Measurements from ENCODE around the gene SLC43A2. TPM values are rescaled to one million over a fixed set of nuclear protein-coding genes. Genes with fewer than 3 reads are reported as not detected.

SLC43A2 gene
- total RNA-seq, 2 experiments from 2014 or later: 0.55 to 1.3 TPM

DNA sequence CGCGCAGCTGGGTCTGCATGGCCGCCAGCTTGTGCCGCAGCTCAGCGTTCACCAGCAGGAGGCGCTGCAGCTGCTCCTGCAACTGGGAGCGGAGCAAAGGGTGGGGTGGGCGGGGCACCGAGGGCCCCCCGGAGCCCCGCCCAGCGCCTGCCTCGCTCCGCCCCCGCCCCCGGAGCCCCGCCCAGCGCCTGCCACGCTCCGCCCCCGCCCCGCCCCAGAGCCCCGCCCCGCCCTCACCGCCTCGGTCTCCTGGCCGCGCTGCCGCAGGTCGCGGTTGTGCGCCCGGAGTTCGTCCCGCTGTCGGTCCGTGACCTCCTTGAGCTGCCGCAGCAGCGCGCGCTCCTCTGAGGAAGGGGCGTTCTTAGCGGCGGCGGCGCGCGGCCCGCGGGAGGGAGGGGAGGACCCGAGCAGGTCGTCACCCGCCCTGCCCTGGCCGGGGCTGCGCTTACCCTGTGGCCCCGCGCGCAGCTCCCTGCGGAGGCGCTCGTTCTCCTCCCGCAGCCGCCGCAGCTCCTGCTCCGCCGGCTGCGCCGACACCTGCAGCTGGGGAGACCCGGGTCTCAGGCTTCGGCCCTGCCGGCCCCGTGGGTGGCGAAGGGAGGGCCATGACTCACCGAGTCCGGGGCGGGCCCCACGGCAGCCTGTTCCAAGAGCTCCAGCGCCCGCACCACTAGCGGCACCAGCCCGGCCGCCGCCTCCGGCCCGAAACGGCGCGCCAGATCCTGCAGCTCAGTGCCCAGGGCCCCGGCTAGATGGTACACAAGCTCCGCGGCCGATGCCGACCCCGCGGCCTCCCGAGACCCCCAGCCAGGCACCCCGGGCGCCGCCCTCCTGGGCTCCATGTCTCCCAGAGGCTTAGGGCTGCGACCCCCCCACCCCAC is 20.6 kb upstream of the SLC43A2 start:
- Mint-ChIP-seq H3K27ac (peak overlapping the region; percentile 28), H3K27me3 (no peaks in the 10 kb centered on the region), H3K9me3 (ENCODE audit: low read depth) (no peaks in the 10 kb centered on the region), H3K4me3 (peak overlapping the region; percentile 44), H3K4me1 (peaks cover 19% of the 10 kb centered on the region), H3K36me3 (peaks cover 24% of the 10 kb centered on the region)
- ATAC-seq (peak; percentile 81), DNase-seq (peak; percentile 96)
- CTCF ChIA-PET: interaction anchor here (0.5 to 3.8 kb wide), 34 partner anchors 10 to 406 kb away, joined by 3 to 25 read pairs (median 5); partner anchors contain the start of genes DPH1, HIC1, INPP5K and PRPF8

DNA sequence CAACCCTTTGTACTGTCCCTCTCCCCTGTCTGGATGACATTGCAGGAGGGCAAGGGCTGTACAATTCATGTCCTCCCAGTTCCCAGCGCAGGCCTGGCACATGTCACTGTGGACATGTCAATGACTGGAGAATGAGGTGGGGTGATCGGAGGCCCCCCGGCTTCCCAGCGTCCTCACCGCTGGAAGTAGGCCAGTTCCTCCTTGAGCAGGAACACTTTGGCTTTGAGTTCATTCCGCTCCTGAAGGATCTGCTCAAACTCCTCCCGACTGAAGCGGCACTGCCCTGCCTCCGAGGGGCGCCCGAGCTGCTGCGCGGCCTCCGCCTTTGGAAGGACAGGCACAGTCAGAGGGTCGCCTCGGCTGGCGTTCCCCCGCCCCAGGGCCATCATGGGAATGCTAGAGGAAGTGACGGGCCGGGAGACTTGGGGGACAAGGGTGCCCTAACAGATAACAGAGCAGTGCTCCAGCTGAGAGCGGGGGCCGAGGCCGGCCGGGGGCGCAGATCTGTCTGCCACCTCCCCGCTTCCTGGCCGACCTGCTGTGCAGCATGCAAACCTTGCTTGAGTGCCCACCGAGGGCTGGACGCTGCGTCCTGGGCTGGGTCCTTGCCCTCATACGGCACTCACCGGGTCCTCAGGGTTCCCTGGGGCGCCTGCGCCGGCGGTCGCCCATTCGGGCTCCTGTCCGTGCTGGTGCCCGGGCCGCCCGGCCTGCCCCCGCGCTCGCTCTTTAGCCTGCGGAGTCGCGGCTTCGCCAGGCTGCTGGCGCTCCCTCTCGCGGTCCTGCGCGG is 19.7 kb upstream of the SLC43A2 start:
- peak; percentile 56 for DNase-seq
- Mint-ChIP-seq H3K9me3 (ENCODE audit: low read depth) (no peaks in the 10 kb centered on the region), H3K36me3 (peaks cover 16% of the 10 kb centered on the region), H3K27ac (no peak overlapping the region), H3K27me3 (no peaks in the 10 kb centered on the region), H3K4me3 (peak overlapping the region; percentile 44), H3K4me1 (peaks cover 23% of the 10 kb centered on the region)
- ATAC-seq: no peak
- CTCF ChIA-PET: interaction anchor here (0.9 to 3.8 kb wide), 29 partner anchors 9 to 388 kb away, joined by 3 to 25 read pairs (median 5); partner anchors contain the start of genes DPH1, INPP5K, PRPF8 and RTN4RL1

DNA sequence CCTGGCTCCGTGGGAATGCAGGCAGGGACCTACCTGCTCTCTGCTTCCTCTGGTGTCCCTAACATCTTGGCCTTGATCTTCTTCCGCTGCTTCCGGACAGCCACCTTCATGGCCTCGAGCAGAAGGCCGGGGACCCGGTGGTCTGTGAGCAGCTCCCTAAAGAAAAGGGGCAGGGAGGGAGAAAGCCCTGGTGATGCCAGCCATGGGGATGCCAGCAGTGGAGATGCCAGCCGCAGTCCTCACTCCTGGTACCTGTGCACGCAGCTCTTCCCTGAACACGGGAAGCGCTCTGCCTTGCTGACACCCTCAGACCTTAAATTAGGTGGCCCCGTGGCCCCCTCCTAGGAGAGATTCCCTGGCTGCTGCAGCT is 19.2 kb upstream of the SLC43A2 start:
- no peak for ATAC-seq
- DNase-seq: no peak
- Mint-ChIP-seq H3K9me3 (ENCODE audit: low read depth) (no peaks in the 10 kb centered on the region), H3K27me3 (no peaks in the 10 kb centered on the region), H3K4me3 (peak overlapping the region; percentile 44), H3K4me1 (peaks cover 23% of the 10 kb centered on the region), H3K27ac (no peak overlapping the region), H3K36me3 (peaks cover 12% of the 10 kb centered on the region)
- CTCF ChIA-PET: interaction anchor here (0.6 to 3.8 kb wide), 14 partner anchors 9 to 383 kb away, joined by 3 to 25 read pairs (median 6); partner anchors contain the start of genes DPH1, INPP5K, PRPF8 and SLC43A2

DNA sequence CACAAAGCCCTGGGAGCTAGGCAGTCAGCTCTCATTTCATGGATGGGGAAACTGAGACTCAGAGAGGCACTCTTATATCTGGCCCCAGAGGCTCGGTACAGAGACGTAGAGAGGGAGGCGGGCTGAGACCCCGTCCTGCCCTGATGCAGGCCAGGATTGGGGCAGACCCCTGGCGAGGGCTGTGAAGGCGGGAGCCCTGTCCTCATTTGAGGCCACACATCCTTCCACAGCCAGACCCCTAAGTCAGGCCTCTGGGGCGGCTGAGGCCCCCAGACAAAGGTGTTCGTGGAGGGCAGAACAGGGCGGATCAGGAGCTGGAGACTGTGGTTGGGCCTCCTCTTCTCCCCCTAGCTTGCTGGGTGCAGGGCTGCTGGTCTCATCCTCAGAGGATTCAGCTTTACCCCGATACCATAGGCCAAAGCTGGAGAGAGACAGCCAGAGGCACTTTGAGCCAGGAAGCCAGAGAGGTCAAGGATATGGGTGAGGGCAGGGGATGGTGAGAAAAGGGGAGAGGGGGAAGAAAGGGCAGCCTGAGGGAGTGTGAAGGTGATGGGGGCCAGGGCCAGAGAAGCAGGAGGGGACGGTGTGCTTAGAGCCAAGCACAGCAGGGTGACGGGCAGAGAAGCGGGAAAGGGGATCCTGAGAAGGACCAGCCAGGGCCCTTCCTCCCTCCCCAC is 17.7 kb upstream of the SLC43A2 start:
- no peak for ATAC-seq
- Mint-ChIP-seq H3K9me3 (ENCODE audit: low read depth) (no peaks in the 10 kb centered on the region), H3K27me3 (no peaks in the 10 kb centered on the region), H3K36me3 (peaks cover 1% of the 10 kb centered on the region), H3K4me1 (peaks cover 23% of the 10 kb centered on the region), H3K27ac (no peak overlapping the region), H3K4me3 (no peak overlapping the region)
- no peak for DNase-seq
- CTCF ChIA-PET: interaction anchor here (1.5 to 3.8 kb wide), 3 partner anchors 16 to 71 kb away, joined by 5 to 25 read pairs (median 17); partner anchors contain the start of gene SLC43A2

DNA sequence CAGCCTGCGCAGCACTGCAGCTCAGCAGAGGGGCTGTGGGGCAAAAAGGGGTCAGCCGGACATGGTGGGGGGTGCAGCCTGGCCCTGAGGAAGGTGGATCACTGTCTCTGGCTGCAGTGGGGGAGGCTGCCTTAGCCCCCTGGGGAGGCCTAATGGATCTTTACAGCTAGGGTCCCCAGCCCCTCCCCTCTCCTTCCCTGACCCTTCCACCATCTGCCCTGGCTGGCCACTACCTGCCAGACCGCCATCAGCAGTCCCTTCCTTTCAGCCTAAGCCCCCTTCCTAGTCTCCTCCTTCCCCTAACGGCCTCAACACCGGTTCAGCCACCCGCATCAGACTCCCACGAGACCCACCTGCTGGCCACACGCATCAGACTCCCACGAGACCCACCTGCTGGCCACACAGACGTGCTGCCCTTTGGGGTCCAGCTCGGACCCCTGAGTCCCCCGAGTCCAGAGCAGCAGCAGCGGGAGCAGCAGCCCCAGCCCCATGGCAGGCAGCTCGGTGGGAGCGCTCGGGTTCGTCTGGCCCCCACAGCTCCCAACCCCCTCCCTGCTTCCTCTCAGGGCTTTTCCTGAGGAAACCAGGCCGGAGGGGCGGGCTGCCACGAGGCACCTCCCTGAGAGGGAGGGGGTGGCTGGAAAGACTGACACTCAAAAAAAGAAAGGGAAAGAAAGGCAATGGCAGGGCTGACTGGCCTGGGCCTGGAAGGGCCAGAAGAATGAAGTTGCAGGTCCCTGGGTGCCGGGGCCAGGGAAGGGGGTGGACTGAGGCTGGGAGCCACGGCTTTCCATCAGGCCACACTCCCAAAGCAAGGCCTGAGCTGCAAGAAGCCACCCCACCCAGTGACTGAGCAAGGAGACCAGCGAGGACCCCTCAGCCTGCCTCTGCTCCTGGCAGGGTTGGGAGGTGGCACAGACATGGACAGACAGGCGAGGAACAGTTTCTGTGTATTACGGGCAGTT is 16.9 kb upstream of the SLC43A2 start, which contains the start of gene SCARF1:
TSS of gene SCARF1 (minus strand) at position 526 of the 965 bp plus-strand sequence. CDS start at position 491, 35 bp downstream.
- Mint-ChIP-seq H3K4me3 (peak within 1 kb of the TSS; percentile 72), H3K9me3 (ENCODE audit: low read depth) (no peaks in the 10 kb centered on the region), H3K27me3 (no peaks in the 10 kb centered on the region), H3K4me1 (peaks cover 23% of the 10 kb centered on the region), H3K36me3 (no peaks in the 10 kb centered on the region), H3K27ac (peak within 1 kb of the TSS; percentile 74)
- ATAC-seq (no peak), DNase-seq (no peak)
- CTCF ChIA-PET: interaction anchor here (1.2 to 3.2 kb wide), 3 partner anchors 16 to 71 kb away, joined by 3 to 17 read pairs (median 5); no protein-coding TSS in a partner anchor

DNA sequence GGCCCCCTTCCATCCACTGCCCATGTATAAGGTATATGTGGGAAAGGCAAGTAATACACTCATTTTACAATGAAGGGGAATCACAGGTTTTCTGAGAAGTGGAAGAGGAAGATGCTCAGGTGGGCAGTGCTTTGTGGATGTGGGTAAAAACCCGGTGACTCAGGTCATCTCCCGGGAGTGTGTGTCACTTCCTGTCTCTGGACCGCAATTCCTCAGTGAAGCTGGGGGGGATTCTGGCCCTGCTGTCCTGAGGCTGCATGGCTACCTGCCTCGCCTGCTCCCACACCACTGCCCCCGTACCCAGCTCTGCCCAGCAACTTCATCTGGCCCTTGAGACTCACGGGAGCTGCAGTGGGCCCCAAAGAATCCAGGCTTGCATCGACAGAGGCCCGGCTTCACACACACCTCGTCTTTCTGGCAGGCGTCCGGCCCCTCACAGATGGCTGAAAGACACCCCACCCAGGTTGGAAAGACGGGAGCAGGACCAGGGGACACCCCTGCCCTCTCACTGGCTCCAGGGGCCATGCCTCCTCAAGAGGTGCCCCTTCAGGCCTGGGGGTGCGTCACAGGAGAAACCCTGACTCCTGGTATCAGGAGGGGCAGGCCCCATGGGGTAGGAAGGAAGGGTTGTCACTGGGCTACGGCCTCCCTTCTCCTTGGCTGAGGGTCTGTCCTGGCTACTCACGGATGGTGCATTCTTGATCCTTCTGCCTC is 16.0 kb upstream of the SLC43A2 start:
- CTCF ChIA-PET: interaction anchor here (1.2 to 3.2 kb wide), 2 partner anchors 15 to 17 kb away, joined by 3 to 17 read pairs; no protein-coding TSS in a partner anchor
- ATAC-seq: no peak
- no peaks in the 10 kb centered on the region for H3K36me3 Mint-ChIP-seq
- peak overlapping the region; percentile 72 for H3K4me3 Mint-ChIP-seq
- DNase-seq: peak; percentile 70
- H3K4me1 Mint-ChIP-seq: peaks cover 18% of the 10 kb centered on the region
- no peaks in the 10 kb centered on the region for H3K27me3 Mint-ChIP-seq
- H3K27ac Mint-ChIP-seq: peak overlapping the region; percentile 74
- H3K9me3 Mint-ChIP-seq (ENCODE audit: low read depth): no peaks in the 10 kb centered on the region

DNA sequence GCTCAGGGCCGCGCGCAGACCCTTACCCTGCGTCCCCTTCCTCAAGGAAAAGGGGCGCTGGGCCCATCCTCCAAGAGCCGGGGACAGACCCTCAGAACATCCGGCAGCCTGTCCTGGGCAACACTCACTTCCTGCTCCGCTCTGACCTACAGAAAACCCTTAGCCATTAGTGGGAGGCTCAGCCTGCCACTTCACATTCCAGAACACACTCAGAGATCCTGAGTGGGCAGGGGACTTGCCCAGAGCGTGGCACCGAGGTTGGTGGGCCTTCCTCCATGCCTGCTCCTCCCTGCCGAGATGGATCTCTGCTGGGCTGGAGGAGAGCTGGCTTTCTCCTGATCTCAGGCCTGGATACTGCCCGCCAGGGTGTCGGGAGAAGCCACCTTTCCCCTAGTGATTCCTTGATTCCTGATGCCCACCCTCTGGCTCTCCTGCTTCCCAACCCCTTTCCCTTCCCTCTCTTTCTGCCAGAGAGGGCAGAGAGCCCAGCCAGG is 15.4 kb upstream of the SLC43A2 start:
- H3K4me1 Mint-ChIP-seq: peaks cover 18% of the 10 kb centered on the region
- H3K9me3 Mint-ChIP-seq (ENCODE audit: low read depth): no peaks in the 10 kb centered on the region
- no peaks in the 10 kb centered on the region for H3K27me3 Mint-ChIP-seq
- CTCF ChIA-PET: interaction anchor here (3.2 kb wide), 1 partner anchor 14 kb away, joined by 17 read pairs; no protein-coding TSS in a partner anchor
- ATAC-seq (peak; percentile 5), DNase-seq (no peak)
- peak overlapping the region; percentile 72 for H3K4me3 Mint-ChIP-seq
- no peaks in the 10 kb centered on the region for H3K36me3 Mint-ChIP-seq
- H3K27ac Mint-ChIP-seq: peak overlapping the region; percentile 74

DNA sequence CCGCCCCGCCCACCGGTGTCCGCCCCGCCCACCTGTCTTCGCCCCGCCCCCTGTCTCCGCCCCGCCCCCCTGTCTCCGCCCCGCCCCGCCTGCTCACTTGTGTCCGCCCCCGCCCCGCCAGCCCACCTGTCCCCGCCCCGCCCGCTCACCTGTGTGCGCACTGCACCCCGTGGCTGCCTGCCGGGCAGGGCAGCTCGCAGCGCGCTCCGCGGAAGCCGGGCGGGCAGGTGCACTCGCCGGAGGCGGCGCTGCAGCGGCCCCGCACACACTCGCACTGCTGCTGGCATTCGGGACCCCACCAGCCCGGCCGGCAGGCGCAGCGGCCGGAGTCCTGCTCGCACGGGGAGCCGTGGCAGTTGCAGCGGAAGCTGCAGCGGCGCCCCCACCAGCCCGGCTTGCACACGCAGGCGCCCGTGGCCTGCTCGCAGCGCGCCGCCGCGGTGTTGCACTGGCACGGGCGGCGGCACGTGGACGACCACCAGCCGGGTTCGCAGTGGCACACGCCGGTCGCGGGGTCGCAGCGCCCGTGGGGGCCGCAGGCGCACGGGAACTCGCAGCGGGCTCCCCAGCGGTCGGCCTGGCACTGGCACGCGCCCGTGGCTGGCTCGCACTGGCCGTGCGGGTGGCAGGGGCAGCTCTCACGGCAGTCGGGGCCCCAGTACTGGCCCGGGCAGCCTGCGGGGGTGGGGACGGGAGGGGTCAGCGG is 14.8 kb upstream of the SLC43A2 start:
- Mint-ChIP-seq H3K27me3 (no peaks in the 10 kb centered on the region), H3K27ac (no peak overlapping the region), H3K4me3 (no peak overlapping the region), H3K36me3 (no peaks in the 10 kb centered on the region), H3K9me3 (ENCODE audit: low read depth) (no peaks in the 10 kb centered on the region), H3K4me1 (peaks cover 18% of the 10 kb centered on the region)
- ATAC-seq (peak; percentile 61), DNase-seq (peak; percentile 59)
- CTCF ChIA-PET: interaction anchor here (3.2 kb wide), 1 partner anchor 14 kb away, joined by 17 read pairs; no protein-coding TSS in a partner anchor

DNA sequence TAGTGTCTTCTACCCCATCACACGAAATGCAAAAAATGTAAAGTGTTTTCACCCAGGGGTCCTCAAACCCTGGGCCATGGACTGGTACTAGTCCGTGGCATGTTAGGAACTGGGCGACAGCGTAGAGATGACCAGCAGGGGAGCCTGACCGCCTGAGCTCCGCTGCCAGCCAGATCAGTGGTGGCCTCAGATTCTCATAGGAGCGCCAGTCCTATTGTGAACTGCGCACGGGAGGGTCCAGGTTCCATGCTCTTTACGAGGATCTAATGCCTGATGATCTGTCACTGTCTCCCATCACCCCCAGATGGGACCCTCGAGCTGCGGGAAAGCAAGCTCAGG is 12.4 kb upstream of the SLC43A2 start:
- ATAC-seq: no peak
- no peak overlapping the region for H3K4me3 Mint-ChIP-seq

DNA sequence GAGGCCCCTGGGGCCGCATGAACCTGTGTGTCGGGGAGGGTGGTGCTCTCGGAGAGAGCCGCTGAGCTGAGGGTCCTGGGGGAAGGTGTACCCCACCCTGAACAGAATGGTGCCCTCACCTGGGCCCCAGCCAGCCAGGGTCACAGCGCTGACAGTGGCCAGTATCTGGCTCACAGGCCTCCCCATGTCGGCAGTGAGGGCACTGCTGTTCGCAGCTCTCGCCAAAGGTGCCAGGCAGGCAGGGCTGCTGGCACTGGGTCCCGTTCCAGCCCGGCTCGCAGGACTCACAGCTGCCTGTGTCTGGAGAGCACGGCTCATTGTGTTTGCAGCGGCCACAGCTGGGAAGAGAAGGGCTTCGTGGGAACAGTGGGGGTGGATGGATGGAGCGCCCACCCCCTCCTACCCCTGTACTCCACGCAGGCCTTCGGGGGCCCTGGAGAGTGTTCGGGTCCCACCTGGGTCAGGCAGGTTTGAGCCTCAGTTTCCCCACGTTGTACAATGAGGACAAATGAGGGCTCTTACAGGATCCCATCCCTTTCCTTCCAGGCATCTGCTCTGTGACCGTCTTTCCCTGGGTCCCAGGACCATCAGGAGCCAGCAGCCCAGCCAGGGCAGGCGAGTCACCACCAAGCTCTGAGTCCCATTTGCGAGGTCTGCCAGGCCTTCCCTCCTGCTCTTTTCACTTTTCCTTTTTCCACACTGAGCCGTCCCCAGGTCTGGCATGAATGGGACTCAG is 11.9 kb upstream of the SLC43A2 start:
- DNase-seq: no peak
- H3K4me3 Mint-ChIP-seq: no peak overlapping the region
- no peak for ATAC-seq
- H3K27me3 Mint-ChIP-seq: no peaks in the 10 kb centered on the region
- H3K9me3 Mint-ChIP-seq (ENCODE audit: low read depth): no peaks in the 10 kb centered on the region
- CTCF ChIA-PET: interaction anchor here (2.3 kb wide), 1 partner anchor 11 kb away, joined by 13 read pairs; no protein-coding TSS in a partner anchor
- H3K4me1 Mint-ChIP-seq: peaks cover 15% of the 10 kb centered on the region
- no peaks in the 10 kb centered on the region for H3K36me3 Mint-ChIP-seq
- no peak overlapping the region for H3K27ac Mint-ChIP-seq

More for the DNA sequence above, 12.4 kb upstream of the SLC43A2 start:
- peaks cover 15% of the 10 kb centered on the region for H3K4me1 Mint-ChIP-seq
- H3K9me3 Mint-ChIP-seq (ENCODE audit: low read depth): no peaks in the 10 kb centered on the region
- H3K36me3 Mint-ChIP-seq: no peaks in the 10 kb centered on the region
- CTCF ChIA-PET: interaction anchor here (2.3 kb wide), 1 partner anchor 11 kb away, joined by 13 read pairs; no protein-coding TSS in a partner anchor
- no peak for DNase-seq
- no peak overlapping the region for H3K27ac Mint-ChIP-seq
- no peaks in the 10 kb centered on the region for H3K27me3 Mint-ChIP-seq
